ENCODE results near the gene PAXX. TPM values are rescaled to one million over a fixed set of nuclear protein-coding genes. Genes with fewer than 3 reads are reported as not detected.
A peak's percentile ranks its signal among the peaks of the same experiment; 100 is the strongest.

Gene PAXX
- total RNA-seq, 6 donors from 2014 or later = 41.8 to 150 (median 52.8) TPM

DNA sequence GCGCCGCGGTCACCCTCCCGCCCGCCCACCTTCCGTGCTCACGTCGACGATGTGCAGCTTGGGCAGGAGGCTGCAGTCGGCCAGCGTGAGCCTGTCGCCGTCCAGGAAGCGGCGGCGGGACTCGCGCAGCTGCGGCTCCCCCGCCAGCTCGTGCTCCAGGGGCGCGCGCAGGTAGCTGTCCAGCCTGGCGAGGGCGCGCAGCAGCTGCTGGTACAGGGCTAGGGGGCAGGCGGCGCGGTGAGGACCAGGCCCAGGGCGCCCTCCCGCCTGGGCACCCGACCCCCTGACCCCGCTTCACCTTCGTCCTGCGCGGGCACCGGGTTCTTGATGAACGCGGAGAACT, 2.6 kb downstream of the PAXX start:
- H3K4me1 ChIP-seq = peaks cover 62 to 86% (median 63%) of the 10 kb centered on the region in 4 donors

GRCh38 chr9:136995362-136995761, 3.1 kb downstream of the PAXX start:
- peak overlapping the region; percentile 67 to 90 (median 78) for H3K27ac ChIP-seq
- no peak for DNase-seq
- peak overlapping the region in 3 of 4 donors; percentile 31 to 50 (median 46) for H3K4me3 ChIP-seq
- WGBS, 2 donors = 36 to 57% methylated on average over 25 of the region's 30 CpGs
- peaks cover 0 to 12% (median 5%) of the 10 kb centered on the region in 4 donors for H3K36me3 ChIP-seq
- TF ChIP-seq EP300 (IDR thresholded peaks at IDR 0.05) = no peak
- peaks cover 63 to 91% (median 66%) of the 10 kb centered on the region in 4 donors for H3K4me1 ChIP-seq
- H3K27me3 ChIP-seq = no peaks in the 10 kb centered on the region
- H3K9me3 ChIP-seq = no peaks in the 10 kb centered on the region
- no peak for ATAC-seq (ENCODE audit: low FRiP score in 2 of 2)

More for the DNA sequence above, 2.6 kb downstream of the PAXX start:
- H3K9me3 ChIP-seq = no peaks in the 10 kb centered on the region
- peaks cover 0 to 12% (median 5%) of the 10 kb centered on the region in 4 donors for H3K36me3 ChIP-seq
- no peak for TF ChIP-seq POLR2A (IDR thresholded peaks at IDR 0.05)
- TF ChIP-seq POLR2AphosphoS5 (IDR thresholded peaks at IDR 0.05) = no peak
- TF ChIP-seq, protein P1, sequence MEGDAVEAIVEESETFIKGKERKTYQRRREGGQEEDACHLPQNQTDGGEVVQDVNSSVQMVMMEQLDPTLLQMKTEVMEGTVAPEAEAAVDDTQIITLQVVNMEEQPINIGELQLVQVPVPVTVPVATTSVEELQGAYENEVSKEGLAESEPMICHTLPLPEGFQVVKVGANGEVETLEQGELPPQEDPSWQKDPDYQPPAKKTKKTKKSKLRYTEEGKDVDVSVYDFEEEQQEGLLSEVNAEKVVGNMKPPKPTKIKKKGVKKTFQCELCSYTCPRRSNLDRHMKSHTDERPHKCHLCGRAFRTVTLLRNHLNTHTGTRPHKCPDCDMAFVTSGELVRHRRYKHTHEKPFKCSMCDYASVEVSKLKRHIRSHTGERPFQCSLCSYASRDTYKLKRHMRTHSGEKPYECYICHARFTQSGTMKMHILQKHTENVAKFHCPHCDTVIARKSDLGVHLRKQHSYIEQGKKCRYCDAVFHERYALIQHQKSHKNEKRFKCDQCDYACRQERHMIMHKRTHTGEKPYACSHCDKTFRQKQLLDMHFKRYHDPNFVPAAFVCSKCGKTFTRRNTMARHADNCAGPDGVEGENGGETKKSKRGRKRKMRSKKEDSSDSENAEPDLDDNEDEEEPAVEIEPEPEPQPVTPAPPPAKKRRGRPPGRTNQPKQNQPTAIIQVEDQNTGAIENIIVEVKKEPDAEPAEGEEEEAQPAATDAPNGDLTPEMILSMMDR (IDR thresholded peaks at IDR 0.05) = no peak
- TF ChIP-seq EP300 (IDR thresholded peaks at IDR 0.05) = no peak
- no peaks in the 10 kb centered on the region for H3K27me3 ChIP-seq
- ATAC-seq (ENCODE audit: low FRiP score in 2 of 2) (no peak), DNase-seq (peak in 1 of 2 donors; percentile 86)
- H3K27ac ChIP-seq = peak overlapping the region in 1 of 4 donors; percentile 73
- peak overlapping the region in 3 of 4 donors; percentile 31 to 50 (median 46) for H3K4me3 ChIP-seq
- 60 to 65% methylated on average over 2 to 39 of the region's 40 CpGs for WGBS, 2 donors

DNA sequence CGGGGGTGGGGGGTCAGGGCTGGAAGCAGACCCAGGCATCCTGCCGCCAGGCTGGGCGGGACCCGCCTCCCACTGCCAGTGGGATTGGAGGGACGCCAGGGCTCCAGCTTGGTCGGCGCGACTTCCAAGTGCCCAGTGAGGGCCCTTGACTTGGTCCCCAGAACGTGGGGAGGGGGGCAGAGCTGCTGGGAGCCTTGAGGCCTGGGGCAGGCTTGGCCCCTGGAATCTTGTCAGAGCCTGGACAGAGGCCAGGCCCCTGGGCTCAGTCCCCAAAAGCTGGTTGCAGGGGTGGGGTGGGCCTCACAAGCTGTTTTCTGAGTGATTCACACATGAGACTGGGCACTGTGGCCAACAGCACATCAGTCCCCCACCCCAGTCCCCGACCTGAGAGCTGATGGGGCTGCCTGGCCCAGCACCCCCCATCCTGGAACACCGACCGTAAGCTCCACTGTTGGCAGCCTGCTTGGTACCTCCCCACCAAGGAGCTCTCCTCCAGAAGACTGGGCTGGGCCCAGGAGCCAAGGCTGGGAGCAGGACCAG, 3.6 kb downstream of the PAXX start:
- peak overlapping the region; percentile 67 to 90 (median 78) for H3K27ac ChIP-seq
- no peaks in the 10 kb centered on the region for H3K9me3 ChIP-seq
- DNase-seq (peak; percentile 89), ATAC-seq (ENCODE audit: low FRiP score in 2 of 2) (peak; percentile 1 to 44)
- WGBS, 2 donors = 8 to 43% methylated on average over 4 to 9 of the region's 12 CpGs
- peak overlapping the region in 3 of 4 donors; percentile 31 to 50 (median 46) for H3K4me3 ChIP-seq
- no peaks in the 10 kb centered on the region for H3K27me3 ChIP-seq
- TF ChIP-seq EP300 (IDR thresholded peaks at IDR 0.05) (no peak), POLR2AphosphoS5 (IDR thresholded peaks at IDR 0.05) (no peak), POLR2A (IDR thresholded peaks at IDR 0.05) (no peak)
- TF ChIP-seq, protein P1 (IDR thresholded peaks at IDR 0.05) = no peak
- H3K4me1 ChIP-seq = peaks cover 68 to 96% (median 70%) of the 10 kb centered on the region in 4 donors
- peaks cover 0 to 12% (median 5%) of the 10 kb centered on the region in 4 donors for H3K36me3 ChIP-seq

DNA sequence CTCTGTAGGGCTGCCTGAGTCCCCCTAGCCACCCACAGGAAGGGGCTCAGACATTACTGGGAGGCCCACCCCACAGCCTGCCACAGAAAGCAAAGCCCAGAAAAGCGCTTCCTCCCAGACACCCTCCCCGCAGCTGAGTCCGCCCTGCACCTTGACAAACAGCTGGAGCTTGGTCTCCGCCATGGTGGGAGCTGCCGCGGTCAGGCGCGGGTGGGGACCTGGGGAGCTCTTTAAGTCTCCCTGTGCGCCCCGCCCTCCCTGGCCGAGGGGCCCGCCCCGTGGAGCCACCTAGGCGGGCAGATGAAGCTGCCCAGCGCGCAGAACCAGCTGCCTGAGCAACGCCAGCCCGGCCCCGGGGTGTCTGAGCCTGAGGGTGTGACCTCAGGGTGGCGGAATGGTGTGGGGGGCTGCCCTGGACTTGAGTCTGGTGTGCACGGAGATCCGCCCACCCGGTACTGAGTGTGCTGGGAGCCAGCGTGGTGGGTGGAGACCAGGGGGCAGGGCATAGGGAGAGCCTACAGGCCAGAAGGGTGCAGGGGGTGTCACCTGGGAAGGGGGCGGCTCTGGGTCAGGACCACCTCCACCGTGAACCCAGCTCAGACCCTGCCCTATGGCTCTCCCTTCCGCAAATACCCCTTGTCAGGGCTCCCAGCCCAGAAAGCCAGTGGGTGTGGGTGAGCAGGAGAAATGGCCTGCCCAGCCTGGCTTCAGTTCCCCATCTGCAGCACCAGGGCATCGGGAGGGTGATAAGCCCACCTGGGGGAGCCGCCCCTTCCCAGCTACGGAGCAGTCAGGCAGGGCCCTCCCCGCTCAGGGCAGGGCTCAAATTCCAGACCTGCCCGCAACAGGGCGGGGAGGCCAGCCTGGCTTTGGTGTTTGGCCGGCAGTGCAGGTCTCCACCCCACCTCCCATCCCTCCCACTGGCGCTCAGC, 4.4 kb downstream of the PAXX start, which contains the start of gene CLIC3:
TSS of gene CLIC3 (minus strand) at position 208 of the 932 bp plus-strand sequence. CDS start at position 183, 25 bp downstream.
- Histone ChIP-seq H3K36me3 (peaks cover 0 to 12% (median 5%) of the 10 kb centered on the region in 4 donors), H3K27me3 (no peaks in the 10 kb centered on the region), H3K4me1 (peaks cover 68 to 91% (median 74%) of the 10 kb centered on the region in 4 donors), H3K9me3 (no peaks in the 10 kb centered on the region), H3K27ac (peak within 1 kb of the TSS; percentile 67 to 90 (median 78)), H3K4me3 (peak within 1 kb of the TSS in 3 of 4 donors; percentile 31 to 50 (median 46))
- TF ChIP-seq POLR2A (IDR thresholded peaks at IDR 0.05) = peak in 1 of 4 donors; percentile 52
- TF ChIP-seq, protein P1 (IDR thresholded peaks at IDR 0.05) = no peak
- TF ChIP-seq EP300 (IDR thresholded peaks at IDR 0.05) = no peak
- peak in 1 of 2 donors; percentile 67 for TF ChIP-seq POLR2AphosphoS5 (IDR thresholded peaks at IDR 0.05)
- ATAC-seq (ENCODE audit: low FRiP score in 2 of 2) (peak; percentile 18 to 70), DNase-seq (peak; percentile 83 to 93)
- 14 to 28% methylated on average over 13 to 34 of the region's 35 CpGs for WGBS, 2 donors

DNA sequence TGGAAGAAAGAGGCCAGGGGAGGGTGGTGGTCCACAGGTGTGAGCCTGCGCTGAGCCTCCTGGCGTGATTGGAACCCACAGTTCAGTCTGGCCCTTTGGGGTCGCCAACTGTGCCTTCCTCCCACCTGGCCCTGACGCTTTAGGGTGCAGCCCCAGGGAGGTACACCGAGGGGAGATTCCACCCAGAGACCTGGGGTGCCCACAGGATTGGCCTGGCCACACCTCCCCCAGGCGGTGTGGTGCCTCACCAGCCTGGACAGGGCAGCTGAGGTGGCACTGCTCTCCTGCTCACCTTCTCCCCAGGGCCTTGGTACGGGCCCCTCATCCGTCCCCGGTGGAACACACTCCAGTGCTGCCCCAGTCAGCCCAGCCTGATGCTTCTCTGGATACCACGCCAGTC, 5.1 kb downstream of the PAXX start:
- peak overlapping the region in 3 of 4 donors; percentile 67 to 90 (median 73) for H3K27ac ChIP-seq
- no peaks in the 10 kb centered on the region for H3K27me3 ChIP-seq
- DNase-seq (peak in 1 of 2 donors; percentile 59), ATAC-seq (ENCODE audit: low FRiP score in 2 of 2) (no peak)
- 76 to 77% methylated on average over 10 of the region's 10 CpGs for WGBS, 2 donors
- H3K36me3 ChIP-seq = peaks cover 0 to 12% (median 5%) of the 10 kb centered on the region in 4 donors
- H3K4me1 ChIP-seq = peaks cover 65 to 87% (median 74%) of the 10 kb centered on the region in 4 donors
- H3K4me3 ChIP-seq = peak overlapping the region in 2 of 4 donors; percentile 46 to 50
- H3K9me3 ChIP-seq = no peaks in the 10 kb centered on the region
- TF ChIP-seq EP300 (IDR thresholded peaks at IDR 0.05) (no peak), POLR2AphosphoS5 (IDR thresholded peaks at IDR 0.05) (no peak), POLR2A (IDR thresholded peaks at IDR 0.05) (no peak)
